Measurements from ENCODE around the gene JAZF1. TPM values are rescaled to one million over a fixed set of nuclear protein-coding genes. Genes with fewer than 3 reads are reported as not detected.

JAZF1 gene
- total RNA-seq, 2 donors from 2014 or later, result 13.9 to 16.5 TPM

- no peak overlapping the region for H3K27ac ChIP-seq
- no peak for DNase-seq (ENCODE audit: low spot score)
- H3K4me1 ChIP-seq (ENCODE audit: control insufficient read depth in 1 of 2, low read depth in 2 of 2), result no peaks in the 10 kb centered on the region
- ATAC-seq (ENCODE audit: insufficient number of reproducible peaks, low FRiP score, low read depth), result no peak
- TF ChIP-seq, protein P1, sequence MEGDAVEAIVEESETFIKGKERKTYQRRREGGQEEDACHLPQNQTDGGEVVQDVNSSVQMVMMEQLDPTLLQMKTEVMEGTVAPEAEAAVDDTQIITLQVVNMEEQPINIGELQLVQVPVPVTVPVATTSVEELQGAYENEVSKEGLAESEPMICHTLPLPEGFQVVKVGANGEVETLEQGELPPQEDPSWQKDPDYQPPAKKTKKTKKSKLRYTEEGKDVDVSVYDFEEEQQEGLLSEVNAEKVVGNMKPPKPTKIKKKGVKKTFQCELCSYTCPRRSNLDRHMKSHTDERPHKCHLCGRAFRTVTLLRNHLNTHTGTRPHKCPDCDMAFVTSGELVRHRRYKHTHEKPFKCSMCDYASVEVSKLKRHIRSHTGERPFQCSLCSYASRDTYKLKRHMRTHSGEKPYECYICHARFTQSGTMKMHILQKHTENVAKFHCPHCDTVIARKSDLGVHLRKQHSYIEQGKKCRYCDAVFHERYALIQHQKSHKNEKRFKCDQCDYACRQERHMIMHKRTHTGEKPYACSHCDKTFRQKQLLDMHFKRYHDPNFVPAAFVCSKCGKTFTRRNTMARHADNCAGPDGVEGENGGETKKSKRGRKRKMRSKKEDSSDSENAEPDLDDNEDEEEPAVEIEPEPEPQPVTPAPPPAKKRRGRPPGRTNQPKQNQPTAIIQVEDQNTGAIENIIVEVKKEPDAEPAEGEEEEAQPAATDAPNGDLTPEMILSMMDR (IDR thresholded peaks at IDR 0.05), result no peak
- no peak overlapping the region for H3K4me3 ChIP-seq
- H3K9me3 ChIP-seq, result no peaks in the 10 kb centered on the region
- H3K36me3 ChIP-seq, result no peaks in the 10 kb centered on the region
- H3K27me3 ChIP-seq (replicated peaks; ENCODE audit: insufficient read depth), result no peaks in the 10 kb centered on the region
These were observed 262.1 kb downstream of the JAZF1 start for GRCh38 chr7:27918503-27918902.

GRCh38 chr7:27917774-27918314, 262.8 kb downstream of the JAZF1 start:
- ATAC-seq (ENCODE audit: insufficient number of reproducible peaks, low FRiP score, low read depth), result no peak

DNA sequence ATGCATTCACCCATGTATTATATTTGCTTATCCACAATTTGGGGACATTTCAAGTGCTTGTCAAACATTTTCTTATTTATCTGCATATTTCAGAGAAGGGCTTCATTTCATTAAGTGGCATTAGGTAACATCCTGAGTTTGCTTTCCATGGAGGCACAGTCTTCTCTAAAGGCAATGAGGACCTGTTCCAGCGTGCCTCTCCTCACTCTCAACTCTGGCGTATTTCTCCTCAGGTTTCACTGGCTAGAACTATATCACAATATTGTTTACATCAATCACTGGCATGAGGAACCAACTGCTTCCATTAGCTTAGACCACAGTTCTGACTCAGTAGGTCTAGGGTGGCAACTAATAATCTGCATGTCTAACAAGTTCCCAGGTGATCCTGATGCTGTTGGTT, 263.5 kb downstream of the JAZF1 start:
- H3K27ac ChIP-seq, result no peak overlapping the region
- H3K4me1 ChIP-seq (ENCODE audit: control insufficient read depth in 1 of 2, low read depth in 2 of 2), result no peaks in the 10 kb centered on the region
- H3K36me3 ChIP-seq, result no peaks in the 10 kb centered on the region
- TF ChIP-seq, protein P1 (IDR thresholded peaks at IDR 0.05), result no peak
- H3K9me3 ChIP-seq, result no peaks in the 10 kb centered on the region
- ATAC-seq (ENCODE audit: insufficient number of reproducible peaks, low FRiP score, low read depth), result no peak
- no peak for DNase-seq (ENCODE audit: low spot score)
- H3K4me3 ChIP-seq, result no peak overlapping the region
- no peaks in the 10 kb centered on the region for H3K27me3 ChIP-seq (replicated peaks; ENCODE audit: insufficient read depth)

More at GRCh38 chr7:27917774-27918314, 262.8 kb downstream of the JAZF1 start:
- H3K36me3 ChIP-seq, result no peaks in the 10 kb centered on the region
- no peaks in the 10 kb centered on the region for H3K9me3 ChIP-seq
- no peaks in the 10 kb centered on the region for H3K27me3 ChIP-seq (replicated peaks; ENCODE audit: insufficient read depth)
- H3K27ac ChIP-seq, result no peak overlapping the region
- no peak for DNase-seq (ENCODE audit: low spot score)
- no peaks in the 10 kb centered on the region for H3K4me1 ChIP-seq (ENCODE audit: control insufficient read depth in 1 of 2, low read depth in 2 of 2)
- TF ChIP-seq, protein P1 (IDR thresholded peaks at IDR 0.05), result no peak
- H3K4me3 ChIP-seq, result no peak overlapping the region

DNA sequence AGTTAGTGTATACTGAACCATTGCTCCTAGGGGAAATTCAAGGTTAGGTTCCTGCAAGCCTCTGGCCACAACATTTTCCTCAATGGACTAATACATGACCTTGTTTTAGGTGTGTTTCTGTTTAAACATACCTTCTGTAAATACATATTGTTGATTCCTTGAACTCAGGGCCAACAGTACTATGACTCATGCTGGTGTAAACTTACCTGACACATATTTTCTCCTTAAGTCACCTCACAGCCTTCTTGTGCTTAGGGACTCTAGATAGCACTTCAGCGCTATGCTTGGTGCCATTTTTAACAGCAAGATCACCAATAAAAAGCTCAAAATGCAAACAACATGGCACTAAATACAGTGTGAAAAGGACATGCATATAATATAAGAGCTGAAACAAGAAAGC, 264.2 kb downstream of the JAZF1 start:
- H3K4me1 ChIP-seq (ENCODE audit: control insufficient read depth in 1 of 2, low read depth in 2 of 2), result no peaks in the 10 kb centered on the region
- no peaks in the 10 kb centered on the region for H3K27me3 ChIP-seq (replicated peaks; ENCODE audit: insufficient read depth)
- TF ChIP-seq, protein P1 (IDR thresholded peaks at IDR 0.05), result no peak
- no peaks in the 10 kb centered on the region for H3K36me3 ChIP-seq
- no peaks in the 10 kb centered on the region for H3K9me3 ChIP-seq
- DNase-seq (ENCODE audit: low spot score) (no peak), ATAC-seq (ENCODE audit: insufficient number of reproducible peaks, low FRiP score, low read depth) (no peak)
- H3K27ac ChIP-seq, result no peak overlapping the region
- H3K4me3 ChIP-seq, result no peak overlapping the region

GRCh38 chr7:27914409-27914808, 266.2 kb downstream of the JAZF1 start:
- no peak for ATAC-seq (ENCODE audit: insufficient number of reproducible peaks, low FRiP score, low read depth)
- TF ChIP-seq, protein P1 (IDR thresholded peaks at IDR 0.05), result no peak
- no peaks in the 10 kb centered on the region for H3K4me1 ChIP-seq (ENCODE audit: control insufficient read depth in 1 of 2, low read depth in 2 of 2)
- H3K27ac ChIP-seq, result no peak overlapping the region
- no peaks in the 10 kb centered on the region for H3K36me3 ChIP-seq
- no peaks in the 10 kb centered on the region for H3K9me3 ChIP-seq
- no peak overlapping the region for H3K4me3 ChIP-seq
- DNase-seq (ENCODE audit: low spot score), result no peak
- H3K27me3 ChIP-seq (replicated peaks; ENCODE audit: insufficient read depth), result no peaks in the 10 kb centered on the region
